ENCODE data around the gene NOXA1. TPM values are rescaled to one million over a fixed set of nuclear protein-coding genes. Genes with fewer than 3 reads are reported as not detected.
A peak's percentile ranks its signal among the peaks of the same experiment; 100 is the strongest.
"Not testable (repeated sequence)": the region's sequence is repeated elsewhere in the genome, so short reads cannot be mapped to it uniquely, and the experiment has no call there.

Gene NOXA1
- total RNA-seq, 1 experiment from 2014 or later = 0.17 TPM

DNA sequence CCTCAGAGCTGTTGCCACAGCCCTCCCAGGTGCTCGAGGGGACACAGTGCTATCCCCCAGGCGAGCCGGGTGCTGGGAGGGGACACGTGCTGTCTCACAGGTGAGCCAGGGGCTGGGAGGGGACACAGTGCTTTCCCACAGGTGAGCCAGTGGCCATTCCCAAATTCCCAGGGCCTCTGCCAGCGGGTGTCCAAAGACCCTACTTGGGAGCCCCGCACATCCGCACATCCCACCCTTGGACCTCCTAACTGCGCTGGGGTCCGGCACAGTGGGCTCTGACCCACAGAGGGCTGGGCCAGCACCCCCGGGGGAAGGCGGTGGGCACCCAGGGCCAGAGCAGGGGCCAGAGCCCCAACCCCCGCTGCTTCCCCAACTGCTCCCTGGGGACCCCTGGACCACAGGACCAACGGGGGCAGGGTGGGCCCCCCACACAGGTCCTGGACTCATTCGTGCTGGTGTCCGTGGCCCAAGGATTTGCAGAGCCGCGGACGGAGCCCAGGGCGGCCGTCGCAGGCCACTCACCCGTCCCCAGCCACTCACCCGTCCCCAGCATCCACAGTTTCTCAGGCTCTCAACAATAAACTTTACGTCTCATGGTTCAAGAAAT is 18.1 kb upstream of the NOXA1 start:
- DNase-seq (ENCODE audit: low read depth) = no peak

DNA sequence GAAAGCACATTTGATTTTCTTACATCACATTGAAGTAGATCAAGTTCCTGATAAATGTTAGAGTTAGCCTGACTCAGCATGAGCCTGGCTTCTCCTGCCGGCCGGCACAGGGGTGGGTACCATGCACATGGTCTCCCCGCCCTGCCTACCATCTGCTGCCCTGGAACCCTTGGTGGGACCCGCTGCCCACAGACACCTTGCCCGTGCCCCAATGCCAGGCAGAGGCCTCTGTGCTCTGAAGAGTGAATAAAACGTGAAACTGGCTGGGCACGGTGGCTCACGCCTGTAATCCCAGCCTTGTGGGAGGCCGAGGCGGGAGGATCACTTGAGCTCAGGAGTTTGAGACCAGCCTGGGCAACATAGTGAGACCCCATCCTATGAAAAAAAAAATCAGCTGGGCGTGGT is 17.5 kb upstream of the NOXA1 start:
- no peak for DNase-seq (ENCODE audit: low read depth)

DNA sequence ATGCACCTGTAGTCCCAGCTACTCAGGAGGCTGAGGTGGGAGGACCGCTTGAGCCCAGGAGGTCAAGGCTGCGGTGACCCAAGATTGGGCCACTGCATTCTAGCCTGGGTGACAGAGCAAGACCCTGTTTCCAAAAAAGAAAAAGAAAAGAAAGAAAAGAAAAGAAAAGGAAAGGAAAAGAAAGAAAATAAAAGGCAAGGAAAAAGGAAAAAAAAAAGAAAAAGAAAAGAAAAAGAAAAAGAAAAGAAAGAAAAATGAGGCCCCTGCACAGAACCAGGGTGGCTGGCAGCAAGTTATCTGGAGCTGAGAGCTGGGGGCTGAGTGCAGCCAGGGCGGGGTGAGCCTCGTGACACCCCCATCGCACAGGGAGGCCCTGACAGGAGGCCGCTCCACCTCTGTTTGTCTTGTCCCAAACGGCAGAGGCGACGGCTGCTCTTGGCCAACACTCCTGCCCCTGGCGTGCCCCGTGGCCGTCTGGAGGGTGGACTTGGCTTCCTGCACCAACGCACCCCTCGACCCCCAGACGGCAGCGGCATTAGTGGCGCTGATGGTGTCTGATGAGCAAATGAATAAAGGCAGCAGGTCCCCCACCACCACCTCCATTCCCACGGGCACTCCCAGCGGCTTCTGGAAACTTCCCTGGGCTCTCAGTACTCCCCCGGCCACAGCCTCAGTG is 17.0 kb upstream of the NOXA1 start:
- no peak for DNase-seq (ENCODE audit: low read depth)

DNA sequence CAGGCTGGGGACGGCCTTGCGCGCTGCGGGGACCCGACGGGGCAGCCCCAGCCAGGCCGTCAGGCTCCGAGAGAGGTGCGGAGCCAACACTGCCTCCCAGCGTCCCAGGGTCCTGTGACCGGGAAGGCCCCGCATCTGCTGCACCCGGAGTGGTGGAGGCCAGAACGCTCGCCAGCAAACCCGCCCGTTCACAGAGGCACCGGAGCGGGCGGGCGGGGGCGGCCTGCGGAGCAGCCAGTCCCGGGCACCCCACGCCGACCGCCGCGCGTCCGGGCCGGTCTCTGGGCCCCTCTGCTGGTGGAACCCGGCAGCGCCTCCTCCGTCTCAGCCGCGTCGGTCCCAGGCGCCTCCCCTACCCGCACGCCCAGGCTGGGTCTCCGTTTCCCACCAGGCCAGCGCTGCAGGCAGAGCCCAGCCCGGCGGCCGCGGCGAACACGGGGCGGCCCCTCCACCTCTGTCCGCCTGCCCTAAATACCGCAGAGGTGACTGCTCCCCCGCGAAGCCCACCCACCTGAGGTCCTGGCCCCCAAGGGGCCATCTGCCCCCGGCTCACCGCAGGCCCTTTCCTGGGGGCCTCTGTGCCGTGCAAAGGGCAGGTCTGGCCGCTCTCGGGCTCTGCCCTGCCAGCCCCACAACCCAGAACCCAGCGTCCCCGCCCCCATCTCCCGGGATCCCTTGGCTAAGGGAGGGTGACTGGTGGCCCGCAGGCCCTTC is 16.2 kb upstream of the NOXA1 start:
- DNase-seq (ENCODE audit: low read depth) = no peak

DNA sequence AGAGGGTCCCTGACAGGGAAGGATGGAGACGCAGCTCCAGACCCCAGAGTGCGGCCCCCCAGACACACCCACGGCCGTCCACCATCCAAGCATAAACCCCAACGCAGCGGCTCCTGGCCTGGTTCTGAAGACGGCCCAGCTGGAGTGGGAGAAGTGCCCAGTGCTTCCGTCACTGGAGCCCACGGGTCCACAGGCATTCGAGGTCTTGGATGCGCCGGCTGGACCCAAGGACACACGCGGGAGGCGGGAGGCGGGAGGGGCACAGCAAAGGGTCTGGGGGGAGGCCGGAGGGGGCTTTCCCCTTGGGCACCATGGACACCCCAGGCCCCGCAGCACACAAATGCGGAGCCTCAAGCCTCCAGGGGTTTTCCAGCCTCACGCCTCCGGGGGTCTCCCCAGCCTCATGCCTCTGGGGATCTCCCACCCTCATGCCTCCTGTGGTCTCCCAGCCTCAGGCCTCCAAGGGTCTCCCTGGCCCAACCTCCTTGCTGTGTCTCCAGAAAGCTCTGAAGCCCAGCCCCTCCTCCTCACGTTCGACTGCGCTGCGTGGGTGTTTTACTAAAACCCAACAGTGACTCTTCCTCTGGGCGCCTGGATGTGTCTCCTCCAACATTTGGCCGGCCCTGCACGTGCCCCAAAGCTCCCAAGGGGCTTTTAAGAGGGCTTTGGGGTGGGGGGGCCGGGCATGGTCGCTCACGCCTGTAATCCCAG is 15.4 kb upstream of the NOXA1 start:
- no peak for DNase-seq (ENCODE audit: low read depth)

DNA sequence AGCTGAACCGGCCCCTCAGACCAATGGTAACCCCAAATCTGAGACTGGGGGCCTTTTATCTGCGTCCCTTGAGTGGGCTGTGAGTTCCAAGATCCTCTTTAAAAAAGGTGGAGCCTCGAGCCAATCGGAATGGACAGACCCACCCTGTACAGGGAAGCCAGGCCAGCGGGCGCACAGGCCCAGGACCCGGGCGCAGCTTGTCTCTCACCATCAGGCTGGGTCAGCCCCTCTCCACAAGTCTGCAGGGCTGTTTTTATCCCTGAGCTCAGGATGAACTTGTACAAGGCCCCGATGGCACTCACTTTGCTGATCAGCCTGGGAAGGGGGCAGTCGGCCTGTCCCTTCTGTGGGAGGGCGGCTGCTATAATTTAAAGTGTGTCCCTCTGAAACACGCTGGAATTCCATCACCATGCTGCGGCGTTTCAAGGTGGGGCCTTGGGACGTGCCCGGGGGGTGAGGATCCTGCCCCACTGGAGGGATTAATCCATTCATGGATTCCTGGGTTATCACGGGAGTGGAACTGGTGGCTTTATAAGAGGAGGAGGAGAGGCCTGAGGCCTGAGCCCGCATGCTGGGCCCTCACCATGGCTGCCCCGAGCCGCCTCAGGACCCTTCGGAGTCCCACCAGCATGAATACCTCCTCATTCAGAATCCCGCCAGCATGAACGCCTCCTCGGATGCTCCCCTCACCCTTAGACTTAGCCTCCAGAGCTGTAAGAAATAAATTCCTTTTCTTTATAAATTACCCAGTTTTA is 14.4 kb upstream of the NOXA1 start:
- no peak for DNase-seq (ENCODE audit: low read depth)

DNA sequence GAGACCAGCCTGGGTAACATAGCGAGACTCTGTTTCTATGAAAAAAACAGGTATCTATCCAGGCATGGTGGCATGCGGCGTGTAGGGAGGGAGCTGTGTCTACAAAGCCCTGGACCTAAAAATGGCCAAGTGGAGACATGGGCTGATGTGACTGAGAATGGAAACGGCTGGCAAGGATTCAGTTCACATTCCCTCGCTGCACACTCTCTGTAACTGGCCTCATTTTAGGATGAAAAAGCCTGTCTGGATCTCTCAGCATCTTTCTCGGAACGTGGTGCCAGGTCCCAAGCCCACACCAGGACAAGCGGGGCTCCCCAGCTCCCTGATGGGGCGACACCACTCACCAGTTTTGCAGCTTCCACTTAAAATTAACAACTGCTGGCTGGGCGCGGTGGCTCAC is 13.7 kb upstream of the NOXA1 start:
- no peak for DNase-seq (ENCODE audit: low read depth)

DNA sequence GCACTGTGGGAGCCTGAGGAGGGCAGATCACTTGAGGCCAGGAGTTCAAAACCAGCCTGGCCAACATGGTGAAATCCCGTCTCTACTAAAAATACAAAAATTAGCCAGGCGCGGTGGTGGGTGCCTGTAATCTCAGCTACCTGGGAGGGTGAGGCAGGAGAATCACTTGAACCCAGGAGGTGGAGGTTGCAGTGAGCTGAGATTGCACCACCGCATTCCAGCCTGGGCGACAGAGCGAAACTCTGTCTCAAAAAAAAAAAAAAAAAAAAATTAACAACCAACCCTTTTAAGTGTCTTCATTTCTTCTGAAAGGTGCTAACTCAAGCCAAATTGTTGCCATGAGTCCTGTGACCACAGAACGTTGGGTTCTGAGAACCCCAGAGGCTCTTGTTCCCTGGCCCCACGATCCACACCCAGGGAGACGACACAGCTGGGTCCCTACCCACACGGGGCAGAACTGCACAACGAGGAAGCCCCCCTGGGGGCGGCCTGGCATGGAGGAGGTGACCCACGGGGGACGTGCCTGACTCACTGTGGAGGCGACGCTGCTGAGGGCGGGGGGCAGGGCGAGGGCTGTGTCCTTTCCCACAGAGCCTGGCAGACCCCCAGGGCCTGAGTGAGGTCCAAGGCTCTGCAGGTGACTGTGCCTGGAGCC is 12.8 kb upstream of the NOXA1 start:
- DNase-seq (ENCODE audit: low read depth) = not testable (repeated sequence)

DNA sequence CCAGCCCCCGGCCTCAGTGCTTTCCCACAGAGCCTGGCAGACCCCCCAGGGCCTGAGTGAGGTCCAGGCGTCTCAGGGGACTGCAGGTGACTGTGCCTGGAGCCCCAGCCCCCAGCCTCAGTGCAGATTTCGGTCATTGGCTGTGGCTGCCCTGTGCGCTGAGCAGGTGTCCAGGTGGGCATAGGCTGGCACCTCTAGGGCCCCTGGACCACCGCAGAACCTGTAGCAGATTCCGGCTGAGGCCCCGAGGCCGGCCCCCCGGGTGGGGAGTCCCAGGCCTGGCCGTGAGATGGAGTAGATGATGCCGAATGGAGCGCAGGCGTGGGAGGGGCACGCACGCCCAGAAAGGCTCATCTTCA is 12.3 kb upstream of the NOXA1 start:
- no peak for DNase-seq (ENCODE audit: low read depth)

DNA sequence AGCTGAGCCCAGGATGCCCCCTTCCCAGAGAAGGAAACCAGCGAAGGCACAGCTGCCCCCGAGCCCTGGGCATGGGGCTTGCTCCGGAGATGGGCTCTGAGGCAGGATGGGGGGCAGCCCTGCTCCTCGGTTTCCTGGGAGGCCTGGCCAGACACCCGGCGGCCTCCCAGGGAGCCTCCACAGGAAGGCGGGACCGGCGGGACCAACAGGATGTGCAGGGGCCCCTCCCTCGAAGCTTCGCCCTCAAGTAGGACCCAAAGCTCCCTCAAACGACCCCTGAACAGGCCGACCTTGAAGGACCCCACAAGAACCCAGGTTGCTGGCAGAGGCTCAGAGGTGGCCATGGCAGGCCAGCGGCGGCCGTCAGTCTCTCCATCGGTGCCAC is 11.9 kb upstream of the NOXA1 start:
- DNase-seq (ENCODE audit: low read depth) = no peak

DNA sequence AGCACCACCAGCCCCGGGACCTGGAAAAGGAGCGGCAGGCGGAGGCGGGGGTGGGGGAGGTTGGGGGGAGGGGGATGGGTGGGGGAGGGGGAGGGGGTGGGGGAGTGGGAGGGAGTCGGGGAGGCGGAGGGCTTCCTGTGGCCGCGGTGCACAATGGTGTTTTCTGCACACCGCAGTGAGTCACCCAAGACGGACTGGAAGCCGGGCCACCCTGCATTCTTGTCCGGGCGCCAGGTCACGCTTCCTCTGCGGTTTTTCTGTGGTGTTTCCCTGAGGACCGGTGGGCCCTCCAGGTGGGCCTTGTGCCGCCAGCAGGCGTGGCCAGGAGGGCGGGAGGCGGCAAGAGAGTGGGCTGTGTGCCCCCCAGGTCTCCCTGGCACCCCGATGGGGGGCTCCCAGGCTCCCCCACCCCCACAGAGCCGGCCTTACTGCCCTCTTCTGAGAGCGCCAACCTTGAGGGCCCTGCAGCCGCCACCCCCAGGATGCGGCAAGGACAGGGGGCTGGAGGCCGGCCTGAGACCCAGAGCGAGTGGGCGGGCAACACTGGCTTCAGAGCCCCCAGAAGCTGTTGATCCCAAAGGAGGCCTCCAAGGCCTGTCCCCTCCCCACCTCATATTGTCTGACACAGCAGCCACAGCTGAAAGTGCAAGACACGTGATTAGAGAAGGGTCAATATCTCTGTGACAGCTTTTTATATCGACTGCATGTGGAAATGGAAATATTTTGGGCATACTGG is 11.4 kb upstream of the NOXA1 start:
- peak; percentile 88 for DNase-seq (ENCODE audit: low read depth)

DNA sequence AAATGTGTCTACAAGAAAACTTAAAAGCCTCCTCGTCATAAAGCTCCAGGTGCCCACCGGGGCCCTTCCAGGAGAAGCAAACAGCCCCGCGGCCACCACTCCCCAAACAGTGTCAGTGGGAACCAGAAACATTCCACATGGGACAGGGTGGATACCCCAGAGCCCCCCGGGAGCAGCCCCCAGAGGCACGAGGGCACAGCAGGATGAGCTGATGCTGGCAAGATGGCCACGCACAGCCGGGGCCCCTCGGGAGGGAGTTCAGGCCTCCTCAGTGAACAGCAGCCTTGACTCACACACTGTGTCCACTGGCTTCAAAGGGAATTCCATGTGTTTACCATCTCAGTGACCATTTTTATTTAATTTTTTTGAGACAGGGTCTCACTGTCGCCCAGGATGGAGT is 10.8 kb upstream of the NOXA1 start:
- no peak for DNase-seq (ENCODE audit: low read depth)

DNA sequence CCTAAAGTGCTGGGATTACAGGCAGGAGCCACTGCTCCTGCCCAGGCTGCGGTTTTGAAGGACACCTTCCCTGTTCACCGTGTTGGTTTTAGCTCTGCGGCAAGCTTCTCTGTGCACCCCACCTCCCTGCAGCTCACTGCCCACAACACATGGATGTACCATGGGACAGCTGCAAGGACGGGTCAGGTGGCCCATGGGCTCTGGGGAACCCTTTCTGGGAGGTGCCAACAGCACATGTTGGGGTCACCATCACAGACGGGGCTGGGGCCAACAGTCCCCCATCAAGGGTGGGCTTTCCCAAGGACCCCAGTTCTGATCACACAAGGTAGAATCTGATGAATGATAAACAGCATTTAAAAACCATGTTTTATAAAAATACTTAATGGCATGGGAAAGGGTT is 7.7 kb upstream of the NOXA1 start:
- DNase-seq (ENCODE audit: low read depth) = no peak

DNA sequence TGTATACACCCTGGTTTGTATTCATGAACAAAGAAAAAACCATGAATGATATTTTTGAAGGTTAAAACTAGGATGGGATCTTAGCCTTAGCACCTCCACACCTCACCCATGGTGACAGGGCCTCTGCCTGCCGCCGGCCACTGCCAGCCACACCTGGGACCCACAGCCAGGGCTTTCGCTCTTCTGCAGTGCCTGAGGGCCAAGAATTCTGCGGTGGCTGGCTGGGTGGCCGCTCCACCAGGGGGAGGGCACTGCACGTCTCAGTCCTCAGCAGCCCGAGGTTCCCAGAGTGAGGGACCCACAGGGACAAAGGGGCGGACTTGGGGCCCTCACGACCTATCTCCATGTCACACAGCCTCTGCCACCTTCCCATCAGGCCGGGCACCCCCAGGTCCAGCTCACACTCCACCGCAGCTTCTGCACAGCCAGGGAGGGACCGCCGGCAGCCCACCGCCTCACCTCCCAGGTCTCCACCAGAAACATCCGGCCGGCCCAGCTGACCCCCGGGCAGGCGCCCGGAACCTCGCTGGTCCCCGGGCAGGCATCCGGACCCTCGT is 7.1 kb upstream of the NOXA1 start:
- no peak for DNase-seq (ENCODE audit: low read depth)

DNA sequence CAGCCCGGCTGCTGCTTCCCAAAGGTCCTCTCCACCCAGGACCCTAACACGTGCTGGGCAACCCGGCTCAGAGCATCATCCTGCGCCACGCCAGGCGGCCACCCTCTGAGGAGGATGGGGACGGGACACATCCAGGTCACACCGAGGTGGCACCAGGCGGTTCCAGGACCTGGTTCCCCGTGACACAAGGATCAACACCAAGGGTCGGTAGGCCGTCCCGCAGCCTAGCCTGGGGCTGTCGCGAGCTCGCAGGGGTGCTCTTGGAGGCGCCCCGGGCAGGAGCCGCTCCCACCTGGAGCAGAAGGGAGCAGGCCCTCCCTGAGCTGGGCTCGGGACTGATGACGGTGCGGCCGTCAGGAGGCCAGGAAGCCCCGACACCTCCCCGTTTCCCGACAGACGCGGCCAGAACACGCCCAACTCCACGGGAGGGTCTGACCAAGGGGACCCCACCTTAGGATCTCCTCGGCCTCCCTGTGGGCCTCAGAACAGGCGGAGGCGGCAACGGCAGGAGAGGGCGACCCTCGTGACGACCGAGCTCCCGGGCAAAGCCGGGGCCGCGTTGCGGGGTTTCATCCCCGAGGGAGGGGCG is 6.5 kb upstream of the NOXA1 start:
- DNase-seq (ENCODE audit: low read depth) = no peak

DNA sequence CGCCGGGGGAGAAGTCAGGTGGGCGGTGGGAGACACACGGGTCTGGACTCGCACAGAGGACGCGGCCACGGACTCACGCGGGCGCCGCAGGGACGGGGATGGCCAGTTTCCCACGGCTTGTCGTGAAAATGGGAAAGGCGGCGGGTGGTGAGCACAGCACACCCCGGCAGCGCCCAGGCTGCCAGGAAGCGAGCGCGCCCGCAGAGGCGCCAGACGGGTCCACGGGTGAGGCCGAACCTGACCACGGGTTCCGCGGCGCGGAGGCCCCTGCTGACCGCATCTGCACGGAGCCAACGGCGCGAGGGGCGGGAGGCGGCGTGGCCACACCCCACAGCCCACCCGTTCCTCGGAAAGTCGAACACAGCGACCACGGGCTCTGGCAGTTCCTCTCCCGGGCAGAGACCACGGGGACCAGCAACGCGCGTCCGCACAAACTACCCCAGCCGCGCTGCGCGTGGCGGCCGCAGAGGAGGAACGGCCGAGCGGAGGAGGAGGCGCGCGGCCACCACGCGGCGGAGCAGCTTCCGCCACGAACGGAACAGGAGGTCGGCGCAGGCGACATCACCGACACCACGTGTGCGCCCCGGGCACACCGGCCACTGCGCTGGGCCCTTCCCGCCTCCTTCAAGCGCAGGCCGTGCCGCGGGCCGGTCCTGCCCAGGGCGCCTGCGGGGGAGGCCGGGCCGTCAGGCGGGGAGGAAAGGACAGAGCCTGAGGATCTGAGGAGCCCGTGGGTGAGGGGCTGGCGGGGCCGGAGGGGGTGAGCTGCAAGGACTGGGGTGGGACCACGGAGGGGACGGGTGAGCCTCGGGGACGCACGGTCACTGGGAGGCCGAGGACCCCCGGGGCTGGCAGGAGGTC is 5.8 kb upstream of the NOXA1 start:
- DNase-seq (ENCODE audit: low read depth) = no peak

DNA sequence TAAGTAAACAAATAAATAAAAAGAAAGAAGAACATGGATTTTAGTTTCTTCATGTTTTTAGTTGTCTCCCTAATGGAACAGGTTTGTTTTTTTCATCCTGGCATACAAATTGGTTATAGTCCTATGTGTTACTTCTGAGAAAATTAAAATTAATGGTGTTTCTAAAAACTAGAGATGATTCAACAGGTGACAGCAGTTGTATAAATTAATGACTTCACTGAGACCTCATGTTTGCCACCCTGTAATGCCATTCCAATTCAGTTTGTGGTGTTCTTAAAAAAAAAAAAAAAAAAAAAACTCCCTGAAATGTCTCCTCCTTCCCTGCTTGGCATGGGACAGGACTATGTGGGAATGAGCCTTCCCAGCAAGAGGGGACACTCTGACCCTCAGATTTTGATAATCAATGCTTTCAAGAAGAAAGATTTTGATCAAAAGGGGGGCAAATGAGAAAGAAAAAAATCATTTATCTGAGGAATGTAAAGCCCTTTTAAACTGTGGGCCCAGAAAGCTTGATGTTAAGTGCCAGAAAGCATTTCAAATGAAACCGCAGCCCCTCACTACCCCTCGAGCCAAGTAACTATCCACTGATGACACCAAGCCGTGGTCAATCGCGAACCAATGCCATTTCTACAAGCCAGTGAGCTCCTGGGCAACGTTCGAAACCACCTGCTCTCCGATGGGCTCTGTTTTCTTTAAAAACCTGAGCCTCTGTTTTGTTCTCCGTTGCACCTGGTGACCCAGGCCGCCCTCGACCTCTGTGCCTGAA is 1.2 kb upstream of the NOXA1 start:
- no peak for DNase-seq (ENCODE audit: low read depth)
